SU-DHL-6 (cell line): ENCODE results near the gene CTNNA2.

Source experiments
- EZH2phosphoT487 ChIP-seq: fragments of 200-600 bp; sonication (generic), shearing (Covaris generic); conservative IDR thresholded peaks from 2 replicates; pipeline ENCODE4 v1.6.1; 2018; ENCODE audit warnings: mild to moderate bottlenecking, antibody characterized with exemption, low read length, moderate library complexity, mixed read lengths
- TF ChIP-seq, protein P1 (sequence below): fragments of 200-600 bp; sonication (generic); IDR thresholded peaks from one replicate; pipeline ENCODE4 v1.5.1; 2017; ENCODE audit warnings: antibody characterized with exemption, mild to moderate bottlenecking, low read length, moderate library complexity; ENCODE audit not compliant: insufficient read depth, poor library complexity, severe bottlenecking

DNA sequence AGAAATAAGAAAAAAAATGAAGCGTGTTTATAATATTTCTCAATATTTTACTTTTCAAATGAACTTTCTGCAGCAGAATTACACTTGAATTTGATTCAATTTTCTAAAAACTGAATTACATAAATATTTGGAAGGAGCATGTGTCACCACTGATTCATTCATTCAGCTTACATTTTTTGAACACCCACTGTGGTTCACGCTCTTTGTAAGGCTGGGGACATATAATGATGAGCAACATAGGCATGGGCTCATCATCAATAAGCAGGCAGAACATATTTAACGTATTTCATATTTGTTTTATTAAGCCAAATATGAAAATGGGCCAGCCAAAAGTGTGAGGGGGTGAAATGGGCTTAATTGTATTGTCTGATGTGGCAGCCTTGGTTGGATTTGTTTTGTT is 209.1 kb downstream of the CTNNA2 start:
- TF ChIP-seq, protein P1, sequence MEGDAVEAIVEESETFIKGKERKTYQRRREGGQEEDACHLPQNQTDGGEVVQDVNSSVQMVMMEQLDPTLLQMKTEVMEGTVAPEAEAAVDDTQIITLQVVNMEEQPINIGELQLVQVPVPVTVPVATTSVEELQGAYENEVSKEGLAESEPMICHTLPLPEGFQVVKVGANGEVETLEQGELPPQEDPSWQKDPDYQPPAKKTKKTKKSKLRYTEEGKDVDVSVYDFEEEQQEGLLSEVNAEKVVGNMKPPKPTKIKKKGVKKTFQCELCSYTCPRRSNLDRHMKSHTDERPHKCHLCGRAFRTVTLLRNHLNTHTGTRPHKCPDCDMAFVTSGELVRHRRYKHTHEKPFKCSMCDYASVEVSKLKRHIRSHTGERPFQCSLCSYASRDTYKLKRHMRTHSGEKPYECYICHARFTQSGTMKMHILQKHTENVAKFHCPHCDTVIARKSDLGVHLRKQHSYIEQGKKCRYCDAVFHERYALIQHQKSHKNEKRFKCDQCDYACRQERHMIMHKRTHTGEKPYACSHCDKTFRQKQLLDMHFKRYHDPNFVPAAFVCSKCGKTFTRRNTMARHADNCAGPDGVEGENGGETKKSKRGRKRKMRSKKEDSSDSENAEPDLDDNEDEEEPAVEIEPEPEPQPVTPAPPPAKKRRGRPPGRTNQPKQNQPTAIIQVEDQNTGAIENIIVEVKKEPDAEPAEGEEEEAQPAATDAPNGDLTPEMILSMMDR: no peak
- TF ChIP-seq EZH2phosphoT487: no peak
